HEK293T (cell line): ENCODE results near the gene ASAP2.
"Not testable (repeated sequence)": the region's sequence is repeated elsewhere in the genome, so short reads cannot be mapped to it uniquely, and the experiment has no call there.

Source experiments
- CTCF ChIA-PET: fragments of 350-600 bp; formaldehyde crosslinking; extraction: SDS; loops from one replicate; lab custom pipeline; 2021; ENCODE audit warnings: antibody characterized with exemption, inconsistent platforms; lab: Yijun Ruan, JAX
- POLR2A ChIA-PET: fragments of 350-600 bp; formaldehyde crosslinking; extraction: SDS; loops from one replicate; lab custom pipeline; 2020; ENCODE audit warnings: antibody characterized with exemption, inconsistent platforms; lab: Yijun Ruan, JAX
- DNase-seq: peaks from one replicate; pipeline ENCODE4 v3.0.0; 2012; ENCODE audit warnings: mixed read lengths; ENCODE audit errors: extremely low spot score
- ARNT ChIP-seq: fragments of 450-650 bp; IDR thresholded peaks from 2 replicates; pipeline ENCODE4 v1.6.1; 2017; ENCODE audit warnings: mild to moderate bottlenecking
- BHLHE40 ChIP-seq: fragments of 450-650 bp; IDR thresholded peaks from 2 replicates; pipeline ENCODE4 v1.6.1; 2016; ENCODE audit warnings: mild to moderate bottlenecking, moderate library complexity, borderline replicate concordance
- CTBP1 ChIP-seq: fragments of 450-650 bp; IDR thresholded peaks from 2 replicates; pipeline ENCODE4 v1.6.1; 2016; ENCODE audit warnings: borderline replicate concordance
- ELF4 ChIP-seq: fragments of 450-650 bp; IDR thresholded peaks from 2 replicates; pipeline ENCODE4 v1.6.1; 2017; ENCODE audit warnings: antibody characterized with exemption
- FOXA1 ChIP-seq: fragments of 450-650 bp; IDR thresholded peaks from 2 replicates; pipeline ENCODE4 v1.6.1; 2016; ENCODE audit warnings: mild to moderate bottlenecking
- FOXK2 ChIP-seq: fragments of 450-650 bp; IDR thresholded peaks from 2 replicates; pipeline ENCODE4 v1.6.1; 2016; ENCODE audit warnings: mild to moderate bottlenecking
- FOXM1 ChIP-seq: fragments of 450-650 bp; IDR thresholded peaks from 2 replicates; pipeline ENCODE4 v1.6.1; 2017; ENCODE audit warnings: mild to moderate bottlenecking, borderline replicate concordance
- HDGF ChIP-seq: fragments of 450-650 bp; IDR thresholded peaks from 2 replicates; pipeline ENCODE4 v1.6.1; 2017; ENCODE audit warnings: antibody characterized with exemption, borderline replicate concordance
- L3MBTL2 ChIP-seq: fragments of 450-650 bp; conservative IDR thresholded peaks from 2 replicates; pipeline ENCODE4 v1.6.1; 2016; ENCODE audit warnings: mild to moderate bottlenecking
- LEF1 ChIP-seq: fragments of 450-650 bp; IDR thresholded peaks from 2 replicates; pipeline ENCODE4 v1.6.1; 2017; ENCODE audit warnings: mild to moderate bottlenecking, borderline replicate concordance
- NFRKB ChIP-seq: fragments of 450-650 bp; IDR thresholded peaks from 2 replicates; pipeline ENCODE4 v1.6.1; 2016; ENCODE audit warnings: mild to moderate bottlenecking, moderate library complexity
- PKNOX1 ChIP-seq: fragments of 450-650 bp; IDR thresholded peaks from 2 replicates; pipeline ENCODE4 v1.6.1; 2016
- SP1 ChIP-seq: fragments of 450-650 bp; IDR thresholded peaks from 2 replicates; pipeline ENCODE4 v1.6.1; 2017
- SUZ12 ChIP-seq: fragments of 450-650 bp; IDR thresholded peaks from 2 replicates; pipeline ENCODE4 v1.6.1; 2016; ENCODE audit warnings: mild to moderate bottlenecking
- TARDBP ChIP-seq: fragments of 450-650 bp; IDR thresholded peaks from 2 replicates; pipeline ENCODE4 v1.6.1; 2016
- ZNF384 ChIP-seq: fragments of 450-650 bp; IDR thresholded peaks from 2 replicates; pipeline ENCODE4 v1.6.1; 2016

ASAP2 gene

DNA sequence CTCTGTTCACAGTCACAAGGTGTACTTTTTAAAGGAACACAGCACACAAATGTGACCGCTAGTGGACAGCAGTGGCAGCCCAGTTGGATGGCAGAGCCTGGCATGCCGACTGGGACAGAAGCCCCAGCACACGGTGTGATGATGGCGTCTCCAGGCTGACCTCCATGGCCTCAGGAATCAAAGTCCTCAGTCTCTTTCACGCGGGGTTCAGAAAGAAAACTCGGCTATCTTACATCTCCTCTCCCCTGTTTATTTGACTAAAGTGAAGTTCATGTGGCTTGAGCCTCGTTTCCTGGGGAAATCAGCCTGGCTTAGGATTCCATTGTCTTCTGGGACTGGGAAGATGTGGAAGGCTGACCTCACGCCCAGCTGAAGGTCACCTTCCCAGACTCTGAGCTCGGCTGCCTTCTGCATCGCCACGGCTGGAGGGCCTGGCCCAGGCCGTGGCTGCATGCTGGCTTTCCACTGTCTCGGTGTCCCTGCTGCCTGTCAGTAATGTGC, 56.1 kb downstream of the ASAP2 start:
- ChIA-PET CTCF (interaction anchor here (1.0 kb wide), 1 partner anchor 16 kb away, joined by 3 read pairs; no protein-coding TSS in a partner anchor), POLR2A (no interaction called here)
- DNase-seq: no peak
- TF ChIP-seq L3MBTL2 (no peak), TARDBP (no peak), LEF1 (no peak), ZNF384 (no peak)

DNA sequence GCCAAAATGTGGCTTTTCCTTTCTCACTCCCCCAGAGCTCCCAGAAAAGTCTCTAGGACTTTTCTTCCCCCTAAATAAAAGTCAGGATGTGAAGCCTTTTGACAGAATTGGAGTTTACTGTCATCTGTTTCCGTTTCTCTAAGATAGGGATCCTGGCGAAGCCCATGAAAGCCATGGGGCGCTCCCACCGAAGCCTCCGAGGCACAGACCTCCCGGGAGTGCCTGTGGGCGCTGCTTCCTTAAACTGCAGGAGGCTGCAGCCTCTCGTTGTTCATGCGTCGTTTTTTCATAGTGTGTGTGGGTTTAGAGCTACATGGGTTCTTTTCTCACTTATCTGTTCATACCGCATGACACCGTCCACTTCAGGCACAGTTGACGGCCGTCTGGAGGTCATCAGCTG, 56.8 kb downstream of the ASAP2 start:
- POLR2A ChIA-PET: no interaction called here
- no peak for DNase-seq
- CTCF ChIA-PET: interaction anchor here (1.0 kb wide), 1 partner anchor 15 kb away, joined by 3 read pairs; no protein-coding TSS in a partner anchor
- TF ChIP-seq FOXK2 (no peak), ZNF384 (no peak), BHLHE40 (no peak), ARNT (no peak), ELF4 (no peak), SP1 (no peak), FOXA1 (no peak), HDGF (no peak), PKNOX1 (no peak), NFRKB (no peak), FOXM1 (no peak), CTBP1 (no peak), L3MBTL2 (no peak), SUZ12 (no peak), LEF1 (no peak), TARDBP (no peak)

GRCh38 chr2:9264301-9264700, 57.7 kb downstream of the ASAP2 start:
- ChIA-PET CTCF (no interaction called here), POLR2A (no interaction called here)
- no peak for DNase-seq
- TF ChIP-seq NFRKB (no peak), ELF4 (no peak), PKNOX1 (no peak), SP1 (no peak), HDGF (no peak), FOXM1 (no peak), BHLHE40 (no peak), ARNT (no peak), FOXA1 (no peak), L3MBTL2 (no peak)

DNA sequence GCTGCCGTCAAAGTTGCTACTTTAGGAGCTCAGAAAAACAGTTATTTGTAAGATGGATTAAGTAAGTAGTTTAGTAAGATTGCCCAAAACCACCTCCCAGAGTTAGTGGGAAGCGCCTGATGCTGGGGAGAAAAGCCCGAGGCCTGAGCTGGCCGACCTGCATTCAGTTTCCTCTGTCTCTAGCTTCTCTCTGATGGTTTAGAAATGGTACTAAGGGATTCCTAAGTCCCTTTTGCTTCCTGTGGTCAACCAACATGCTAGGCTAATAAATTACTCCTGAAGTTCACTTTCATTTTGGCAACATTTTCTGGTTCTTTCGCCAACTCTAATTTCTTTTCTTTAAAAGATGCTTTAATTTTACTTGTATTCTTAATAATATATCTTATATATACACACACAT, 60.1 kb downstream of the ASAP2 start:
- ChIA-PET POLR2A (no interaction called here), CTCF (no interaction called here)
- TF ChIP-seq ZNF384 (no peak), HDGF (no peak), TARDBP (no peak), BHLHE40 (no peak), FOXA1 (no peak), PKNOX1 (no peak), L3MBTL2 (no peak), SP1 (no peak), CTBP1 (no peak), LEF1 (no peak)
- no peak for DNase-seq

- DNase-seq, POLR2A ChIA-PET, CTCF ChIA-PET: not testable (repeated sequence)
Measured at GRCh38 chr2:9267286-9267685, 60.7 kb downstream of the ASAP2 start.

DNA sequence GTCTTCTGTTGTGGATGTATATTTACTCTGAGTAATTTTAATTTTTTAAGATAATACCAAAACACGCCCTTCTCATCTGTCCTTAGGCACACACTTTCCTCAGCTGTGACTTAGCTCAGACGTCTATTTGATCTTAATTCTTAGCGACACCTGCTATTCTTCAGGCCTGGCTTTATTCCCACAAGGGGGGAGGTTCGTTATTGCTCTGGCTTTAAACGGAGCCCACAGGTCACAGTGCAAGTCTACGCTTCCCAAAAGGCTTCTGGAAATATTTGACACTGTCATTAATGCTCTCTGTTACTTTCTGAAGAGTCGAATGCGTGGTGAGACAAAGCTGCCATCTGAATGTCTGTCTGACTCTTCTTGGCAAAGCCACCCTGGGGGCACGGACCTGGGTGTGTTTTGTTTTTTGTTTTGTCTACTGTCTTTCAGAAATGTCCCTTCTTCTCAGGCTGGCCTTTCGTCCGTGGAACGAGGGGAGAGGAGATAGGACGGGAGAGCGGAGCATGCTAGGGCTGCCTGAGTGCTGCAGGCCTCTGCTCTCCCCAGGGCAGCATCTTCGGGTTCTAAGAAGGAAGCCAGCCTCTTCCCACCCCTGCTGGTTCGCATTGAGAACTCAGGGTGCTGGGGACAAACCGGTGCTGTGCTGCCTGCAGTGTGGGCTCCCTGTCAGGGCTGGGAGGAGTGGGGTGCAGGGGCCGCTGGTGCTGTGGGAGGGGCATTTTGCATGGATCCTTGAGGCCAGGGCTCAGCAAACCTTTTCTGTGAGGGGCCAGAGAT, 61.9 kb downstream of the ASAP2 start:
- TF ChIP-seq ARNT (no peak), SUZ12 (no peak), ZNF384 (no peak), PKNOX1 (no peak), LEF1 (no peak)
- POLR2A ChIA-PET: no interaction called here
- CTCF ChIA-PET: interaction anchor here (0.6 kb wide), 1 partner anchor 125 kb away, joined by 3 read pairs; no protein-coding TSS in a partner anchor
- no peak for DNase-seq
